Loucy (cell line): ENCODE measurements around the gene SLC34A3.
A peak's percentile ranks its signal among the peaks of the same experiment; 100 is the strongest.

Experiments
- H2AFZ ChIP-seq: fragments of 200-600 bp; sonication (generic); 2 replicates; pipeline ENCODE4 v1.6.0; 2016; ENCODE audit warnings: antibody characterized with exemption, mild to moderate bottlenecking, low read length, moderate library complexity
- H3F3A ChIP-seq: fragments of 200-600 bp; 2 replicates; pipeline ENCODE4 v1.6.0; 2016; ENCODE audit warnings: antibody characterized with exemption, low read depth, mild to moderate bottlenecking
- H3K27me3 ChIP-seq: fragments of 200-600 bp; sonication (generic); 2 replicates; pipeline ENCODE4 v1.6.1; 2014; ENCODE audit warnings: low read length, mild to moderate bottlenecking; ENCODE audit not compliant: insufficient read depth, poor library complexity, severe bottlenecking
- H3K36me3 ChIP-seq: fragments of 200-600 bp; sonication (generic); 2 replicates; pipeline ENCODE4 v1.6.1; 2016; ENCODE audit warnings: low read length; ENCODE audit not compliant: insufficient read depth
- H3K4me1 ChIP-seq: fragments of 200-600 bp; sonication (generic); 2 replicates; pipeline ENCODE4 v1.5.1; 2014; ENCODE audit warnings: low read length, mild to moderate bottlenecking; ENCODE audit not compliant: insufficient read depth, poor library complexity, severe bottlenecking
- H3K4me2 ChIP-seq: fragments of 200-600 bp; sonication (generic); 2 replicates; pipeline ENCODE4 v1.6.0; 2014; ENCODE audit warnings: antibody characterized with exemption, low read length, low read depth, mild to moderate bottlenecking; ENCODE audit not compliant: poor library complexity, severe bottlenecking
- H3K4me3 ChIP-seq: fragments of 200-600 bp; sonication (generic); 2 replicates; pipeline ENCODE4 v1.5.1; 2014; ENCODE audit warnings: low read length, mild to moderate bottlenecking, mixed read lengths; ENCODE audit not compliant: poor library complexity, severe bottlenecking
- H3K79me2 ChIP-seq: fragments of 200-600 bp; sonication (generic); 2 replicates; pipeline ENCODE4 v1.6.1; 2014; ENCODE audit warnings: low read length; ENCODE audit not compliant: insufficient read depth
- H3K9ac ChIP-seq: fragments of 200-600 bp; sonication (generic); 2 replicates; pipeline ENCODE4 v1.6.0; 2014; ENCODE audit warnings: mild to moderate bottlenecking, low read depth, low read length, moderate library complexity; ENCODE audit not compliant: poor library complexity, severe bottlenecking
- H3K9me2 ChIP-seq: fragments of 200-600 bp; sonication (generic); replicated peaks from 2 replicates; pipeline ENCODE4 v1.6.1; 2016; ENCODE audit warnings: low read depth, low read length, mixed read lengths
- H3K9me3 ChIP-seq: fragments of 200-600 bp; sonication (generic); 2 replicates; pipeline ENCODE4 v1.6.1; 2014; ENCODE audit warnings: mild to moderate bottlenecking, antibody characterized with exemption, low read length, low read depth; ENCODE audit not compliant: insufficient read depth
- H4K20me1 ChIP-seq: fragments of 200-600 bp; sonication (generic); 2 replicates; pipeline ENCODE4 v1.6.0; 2014; ENCODE audit warnings: antibody characterized with exemption, low read length, mild to moderate bottlenecking; ENCODE audit not compliant: insufficient read depth, poor library complexity, severe bottlenecking
- EZH2phosphoT487 ChIP-seq: fragments of 200-600 bp; IDR thresholded peaks from 2 replicates; pipeline ENCODE4 v1.6.1; 2018; ENCODE audit warnings: antibody characterized with exemption, mild to moderate bottlenecking, moderate library complexity, borderline replicate concordance
- TF ChIP-seq, protein P1 (sequence below): fragments of 200-600 bp; sonication (generic); conservative IDR thresholded peaks from 2 replicates; pipeline ENCODE4 v1.5.1; 2014; ENCODE audit warnings: mild to moderate bottlenecking, antibody characterized with exemption, low read length

The SLC34A3 gene

GRCh38 chr9:137195525-137196220 lies 35.0 kb upstream of the SLC34A3 start:
- Histone ChIP-seq H3K9me2 (no peaks in the 10 kb centered on the region), H3K79me2 (peaks cover 39% of the 10 kb centered on the region), H3F3A (no peaks in the 10 kb centered on the region), H3K36me3 (peaks cover 7% of the 10 kb centered on the region; the same call in 1 of the 2 replicates), H3K27me3 (no peaks in the 10 kb centered on the region), H4K20me1 (peaks cover 14% of the 10 kb centered on the region), H3K4me2 (peak overlapping the region; percentile 27), H2AFZ (no peak overlapping the region), H3K9me3 (no peaks in the 10 kb centered on the region), H3K9ac (no peak overlapping the region), H3K4me3 (no peak overlapping the region), H3K4me1 (peaks cover 16% of the 10 kb centered on the region)
- TF ChIP-seq, protein P1, sequence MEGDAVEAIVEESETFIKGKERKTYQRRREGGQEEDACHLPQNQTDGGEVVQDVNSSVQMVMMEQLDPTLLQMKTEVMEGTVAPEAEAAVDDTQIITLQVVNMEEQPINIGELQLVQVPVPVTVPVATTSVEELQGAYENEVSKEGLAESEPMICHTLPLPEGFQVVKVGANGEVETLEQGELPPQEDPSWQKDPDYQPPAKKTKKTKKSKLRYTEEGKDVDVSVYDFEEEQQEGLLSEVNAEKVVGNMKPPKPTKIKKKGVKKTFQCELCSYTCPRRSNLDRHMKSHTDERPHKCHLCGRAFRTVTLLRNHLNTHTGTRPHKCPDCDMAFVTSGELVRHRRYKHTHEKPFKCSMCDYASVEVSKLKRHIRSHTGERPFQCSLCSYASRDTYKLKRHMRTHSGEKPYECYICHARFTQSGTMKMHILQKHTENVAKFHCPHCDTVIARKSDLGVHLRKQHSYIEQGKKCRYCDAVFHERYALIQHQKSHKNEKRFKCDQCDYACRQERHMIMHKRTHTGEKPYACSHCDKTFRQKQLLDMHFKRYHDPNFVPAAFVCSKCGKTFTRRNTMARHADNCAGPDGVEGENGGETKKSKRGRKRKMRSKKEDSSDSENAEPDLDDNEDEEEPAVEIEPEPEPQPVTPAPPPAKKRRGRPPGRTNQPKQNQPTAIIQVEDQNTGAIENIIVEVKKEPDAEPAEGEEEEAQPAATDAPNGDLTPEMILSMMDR = no peak
- no peak for TF ChIP-seq EZH2phosphoT487

DNA sequence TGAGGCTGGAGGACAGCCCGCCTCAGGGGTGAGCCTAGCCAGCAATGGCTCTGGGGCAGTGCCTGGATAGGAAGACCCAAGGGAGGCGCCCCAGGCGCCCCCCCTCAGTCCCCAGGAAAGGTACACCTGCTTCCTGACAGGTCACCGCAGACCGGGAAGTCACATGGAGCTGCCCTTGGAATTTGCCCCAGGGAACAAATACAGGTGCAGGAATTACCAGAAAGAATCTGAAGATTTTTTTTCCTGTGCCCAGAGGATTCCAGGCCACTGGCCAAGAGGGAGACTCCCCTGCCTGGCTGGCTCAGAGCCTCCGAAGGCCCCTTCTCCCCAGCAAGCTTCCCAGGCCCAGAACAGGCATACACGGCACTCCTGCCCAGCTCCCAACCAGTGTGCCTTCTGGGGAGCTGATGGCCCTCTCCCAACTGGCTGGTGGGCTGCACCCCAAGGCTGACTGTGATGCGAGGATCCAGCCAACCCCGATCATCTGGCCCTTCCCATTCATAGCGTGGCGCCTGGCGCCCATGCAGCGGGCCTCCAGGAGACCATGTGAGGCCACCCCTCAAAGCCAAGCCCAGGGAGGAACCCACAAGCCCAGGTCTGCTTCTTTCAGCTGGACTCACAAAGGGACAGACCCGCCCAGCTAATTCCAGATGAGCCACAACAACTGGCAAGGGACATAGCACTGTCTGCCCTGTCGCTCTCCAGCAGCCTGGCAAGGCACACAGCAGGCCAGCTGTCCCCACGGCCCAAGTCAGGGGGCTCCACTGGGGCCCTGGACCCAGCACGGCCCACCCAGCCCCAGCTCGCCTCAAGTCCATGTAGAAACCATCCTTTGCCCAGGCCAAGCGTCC lies 32.4 kb upstream of the SLC34A3 start:
- peak overlapping the region; percentile 10 for H3K9ac ChIP-seq
- no peaks in the 10 kb centered on the region for H3K9me2 ChIP-seq
- peaks cover 25% of the 10 kb centered on the region for H3K4me1 ChIP-seq
- no peaks in the 10 kb centered on the region for H3K9me3 ChIP-seq
- H3F3A ChIP-seq = no peaks in the 10 kb centered on the region
- TF ChIP-seq, protein P1 = no peak
- TF ChIP-seq EZH2phosphoT487 = no peak
- H3K79me2 ChIP-seq = peaks cover 46% of the 10 kb centered on the region
- H2AFZ ChIP-seq = no peak overlapping the region
- no peaks in the 10 kb centered on the region for H3K27me3 ChIP-seq
- no peaks in the 10 kb centered on the region for H3K36me3 ChIP-seq
- H3K4me2 ChIP-seq = peak overlapping the region; percentile 65
- H3K4me3 ChIP-seq = peak overlapping the region; percentile 67
- peaks cover 12% of the 10 kb centered on the region for H4K20me1 ChIP-seq

GRCh38 chr9:137198902-137199283 lies 31.8 kb upstream of the SLC34A3 start:
- Histone ChIP-seq H3K79me2 (peaks cover 52% of the 10 kb centered on the region), H4K20me1 (peaks cover 13% of the 10 kb centered on the region), H3K9me3 (no peaks in the 10 kb centered on the region), H3K4me2 (peak overlapping the region; percentile 65), H3K9ac (peak overlapping the region; percentile 10), H2AFZ (no peak overlapping the region), H3F3A (no peaks in the 10 kb centered on the region), H3K9me2 (no peaks in the 10 kb centered on the region), H3K36me3 (no peaks in the 10 kb centered on the region), H3K4me3 (peak overlapping the region; percentile 67), H3K4me1 (peaks cover 26% of the 10 kb centered on the region), H3K27me3 (no peaks in the 10 kb centered on the region)
- TF ChIP-seq EZH2phosphoT487 = no peak
- TF ChIP-seq, protein P1 = no peak
